ENCODE data around the gene TSKS. TPM values are rescaled to one million over a fixed set of nuclear protein-coding genes. Genes with fewer than 3 reads are reported as not detected.

The TSKS gene
- total and polyA plus RNA-seq, 10 of the 15 experiments (the other 5 are each of a cell fraction or from before 2014, with no cell fraction given), result not detected

GRCh38 chr19:49771674-49772139, 8.6 kb upstream of the TSKS start:
- peaks cover 24% of the 10 kb centered on the region for H3K79me2 ChIP-seq (ENCODE audit: control insufficient read depth, insufficient read depth, low read length)
- H3K27ac ChIP-seq (ENCODE audit: control insufficient read depth, insufficient read depth), result no peak overlapping the region
- no peak overlapping the region for H3K9ac ChIP-seq (ENCODE audit: control insufficient read depth, insufficient read depth, low read length)
- 98% methylated on average over 13 of the region's 13 CpGs for WGBS (ENCODE audit: insufficient coverage, insufficient replicate concordance, low lambda C conversion rate, missing lambda C conversion rate)
- H3K36me3 ChIP-seq (ENCODE audit: control insufficient read depth in 2 of 2, insufficient read depth in 2 of 2, low read length in 1 of 2), result peaks cover 0 to 2% of the 10 kb centered on the region in 2 experiments; a peak in 2 of 4 replicates
- H4K20me1 ChIP-seq (ENCODE audit: control insufficient read depth, insufficient read depth), result no peaks in the 10 kb centered on the region
- FAIRE-seq (no peak), ATAC-seq (no peak), DNase-seq (ENCODE audit: low read depth, low spot score) (no peak)
- CTCF ChIA-PET, result interaction anchor here (0.6 kb wide), 1 partner anchor 96 kb away, joined by 3 read pairs; no protein-coding TSS in a partner anchor
- in situ Hi-C loops (cut with MboI), result no loop called here
- H3K27me3 ChIP-seq (replicated peaks in 1 of 2; ENCODE audit: control insufficient read depth in 2 of 2, insufficient read depth in 2 of 2, low read length in 1 of 2), result no peaks in the 10 kb centered on the region
- H3K4me1 ChIP-seq (ENCODE audit: control insufficient read depth, insufficient read depth, low read length), result peaks cover 8% of the 10 kb centered on the region; the same call in 1 of the 2 replicates
- POLR2A ChIA-PET, result interaction anchor here (0.7 to 1.1 kb wide), 2 partner anchors 8 to 15 kb away, joined by 3 to 6 read pairs; no protein-coding TSS in a partner anchor
- H3K9me3 ChIP-seq (replicated peaks; ENCODE audit: control insufficient read depth, insufficient read depth, low read length), result no peaks in the 10 kb centered on the region
- intact Hi-C loops (cut with micrococcal nuclease; ENCODE audit: unreplicated experiment), result no loop called here
- no peak overlapping the region for H3K4me3 ChIP-seq
- H2AFZ ChIP-seq (ENCODE audit: control insufficient read depth, low read depth, low read length), result no peak overlapping the region
- H3K4me2 ChIP-seq (ENCODE audit: control insufficient read depth, insufficient read depth), result no peak overlapping the region
- RAD21 ChIA-PET (ENCODE audit: unreplicated experiment), result no interaction called here
- BruUV-seq (replicated peaks), result no TSS peak
- TF ChIP-seq NR2F1 (conservative IDR thresholded peaks at IDR 0.05) (0 out of 2 replicates have a peak, but pooled peaks have one; percentile 23), RELA (IDR thresholded peaks at IDR 0.05; ENCODE audit: borderline replicate concordance, partially characterized antibody) (no peak)
- SMC1A ChIA-PET (ENCODE audit: uncharacterized antibody, unreplicated experiment), result no interaction called here

- Histone ChIP-seq H3K4me2 (ENCODE audit: control insufficient read depth, insufficient read depth) (no peak overlapping the region), H3K27me3 (replicated peaks in 1 of 2; ENCODE audit: control insufficient read depth in 2 of 2, insufficient read depth in 2 of 2, low read length in 1 of 2) (no peaks in the 10 kb centered on the region), H3K9ac (ENCODE audit: control insufficient read depth, insufficient read depth, low read length) (no peak overlapping the region), H2AFZ (ENCODE audit: control insufficient read depth, low read depth, low read length) (no peak overlapping the region), H3K36me3 (ENCODE audit: control insufficient read depth in 2 of 2, insufficient read depth in 2 of 2, low read length in 1 of 2) (peaks cover 0 to 2% of the 10 kb centered on the region in 2 experiments; a peak in 1 of 4 replicates), H4K20me1 (ENCODE audit: control insufficient read depth, insufficient read depth) (no peaks in the 10 kb centered on the region), H3K79me2 (ENCODE audit: control insufficient read depth, insufficient read depth, low read length) (peaks cover 24% of the 10 kb centered on the region), H3K27ac (ENCODE audit: control insufficient read depth, insufficient read depth) (no peak overlapping the region), H3K9me3 (replicated peaks; ENCODE audit: control insufficient read depth, insufficient read depth, low read length) (no peaks in the 10 kb centered on the region), H3K4me3 (no peak overlapping the region), H3K4me1 (ENCODE audit: control insufficient read depth, insufficient read depth, low read length) (peaks cover 14% of the 10 kb centered on the region; the same call in 1 of the 2 replicates)
- ChIA-PET POLR2A (no interaction called here), SMC1A (ENCODE audit: uncharacterized antibody, unreplicated experiment) (no interaction called here), CTCF (no interaction called here), RAD21 (ENCODE audit: unreplicated experiment) (no interaction called here)
- BruUV-seq (replicated peaks), result no TSS peak
- no peak for ATAC-seq
- DNase-seq (ENCODE audit: low read depth, low spot score), result no peak
- WGBS (ENCODE audit: insufficient coverage, insufficient replicate concordance, low lambda C conversion rate, missing lambda C conversion rate), result 98% methylated on average over 8 of the region's 8 CpGs
- intact Hi-C loops (cut with micrococcal nuclease; ENCODE audit: unreplicated experiment) (no loop called here), in situ Hi-C loops (cut with MboI) (no loop called here)
- FAIRE-seq, result no peak
- TF ChIP-seq SREBF1 (IDR thresholded peaks at IDR 0.05; ENCODE audit: low read length), result no peak
- no peak for TF ChIP-seq MAX (IDR thresholded peaks at IDR 0.05; ENCODE audit: low read depth, low read length)
- TF ChIP-seq HCFC1 (IDR thresholded peaks at IDR 0.05; ENCODE audit: low read length), result no peak
- TF ChIP-seq NR2C2 (IDR thresholded peaks at IDR 0.05; ENCODE audit: borderline replicate concordance, control insufficient read depth, insufficient read length, low read depth), result no peak
- no peak for TF ChIP-seq SPI1 (IDR thresholded peaks at IDR 0.05; ENCODE audit: borderline replicate concordance, insufficient read depth, low read depth, low read length)
- TF ChIP-seq SMAD5 (IDR thresholded peaks at IDR 0.05; ENCODE audit: low read depth), result no peak
- no peak for TF ChIP-seq NBN (IDR thresholded peaks at IDR 0.05)
- TF ChIP-seq RAD51 (IDR thresholded peaks at IDR 0.05), result no peak
- TF ChIP-seq SKIL (IDR thresholded peaks at IDR 0.05; ENCODE audit: low read depth, poor library complexity, severe bottlenecking), result no peak
- TF ChIP-seq ZSCAN29 (IDR thresholded peaks at IDR 0.05), result no peak
- no peak for TF ChIP-seq ATF3 (IDR thresholded peaks at IDR 0.05; ENCODE audit: borderline replicate concordance, extremely low read depth, low read depth, low read length)
- no peak for TF ChIP-seq SMARCA5 (IDR thresholded peaks at IDR 0.05)
- no peak for TF ChIP-seq EGR1 (IDR thresholded peaks at IDR 0.05; ENCODE audit: borderline replicate concordance in 1 of 2, low read depth in 2 of 2, low read length in 2 of 2)
- TF ChIP-seq WRNIP1 (IDR thresholded peaks at IDR 0.05; ENCODE audit: borderline replicate concordance, low read depth, low read length), result no peak
- no peak for TF ChIP-seq GATAD2B (conservative IDR thresholded peaks at IDR 0.05; ENCODE audit: low read depth)
These were observed 7.4 kb upstream of the TSKS start for GRCh38 chr19:49770529-49770928.
